Upper lobe of left lung (tissue), 6 donors: ENCODE results near the gene RASA3. TPM values are rescaled to one million over a fixed set of nuclear protein-coding genes. Genes with fewer than 3 reads are reported as not detected.

Experiments
- ATAC-seq, 2 donors: fragments of 200-7000 bp; cut with Tn5 transposase; one replicate each; pipeline ENCODE4 v1.9.1; 2022; ENCODE audit warnings: mild to moderate bottlenecking in 2 of 2, moderate library complexity in 2 of 2; ENCODE audit not compliant: low FRiP score in 2 of 2
- DNase-seq, 2 donors: peaks; one replicate each; pipeline ENCODE4 v3.0.0-alpha.2; 2019 to 2020
- H3K27ac ChIP-seq, 4 donors: fragments of 200-600 bp; sonication (generic); one replicate each; pipeline ENCODE4 v1.5.1; 2016 to 2019
- H3K27me3 ChIP-seq, 4 donors: fragments of 200-600 bp; sonication (generic); one replicate each; pipeline ENCODE4 v1.5.1; 2017 to 2019
- H3K36me3 ChIP-seq, 4 donors: fragments of 200-600 bp; sonication (generic); one replicate each; pipeline ENCODE4 v1.5.1; 2016 to 2019
- H3K4me1 ChIP-seq, 4 donors: fragments of 200-600 bp; sonication (generic); one replicate each; pipeline ENCODE4 v1.5.1; 2018 to 2019
- H3K4me3 ChIP-seq, 4 donors: fragments of 200-600 bp; sonication (generic); one replicate each; pipeline ENCODE4 v1.5.1; 2017 to 2019; ENCODE audit warnings: mild to moderate bottlenecking in 2 of 4, moderate library complexity in 1 of 4
- H3K9me3 ChIP-seq, 4 donors: fragments of 200-600 bp; sonication (generic); one replicate each; pipeline ENCODE4 v1.5.1; 2018 to 2019
- CTCF ChIP-seq, 6 experiments: fragments of 450-650 bp in 4 of 6; fragments of 200-600 bp in 2 of 6; sonication (generic) in 2 of 6; IDR thresholded peaks; one replicate each; pipeline ENCODE4 v1.5.1; 2016 to 2019; ENCODE audit warnings: antibody characterized with exemption in 6 of 6
- EP300 ChIP-seq, 4 donors: sonication (generic); formaldehyde crosslinking; IDR thresholded peaks; one replicate each; pipeline ENCODE4 v1.5.1; 2017; ENCODE audit warnings: antibody characterized with exemption in 4 of 4, control low read depth in 2 of 4
- POLR2A ChIP-seq, 4 donors: fragments of 450-650 bp; IDR thresholded peaks; one replicate each; pipeline ENCODE4 v1.5.1; 2016 to 2017; ENCODE audit warnings: antibody characterized with exemption in 4 of 4, mild to moderate bottlenecking in 2 of 4
- POLR2AphosphoS5 ChIP-seq, 2 donors: sonication (generic); formaldehyde crosslinking; IDR thresholded peaks; one replicate each; pipeline ENCODE4 v1.5.1; 2017; ENCODE audit warnings: antibody characterized with exemption in 2 of 2
- WGBS, 2 donors: methylation state at CpG; one replicate each; pipeline ENCODE4 v1.1.5; 2017 to 2018; 5-methylcytosine and 5-hydroxymethylcytosine counted together
- total RNA-seq, 6 donors: library from RNA; depleted of rRNA in 4 of 6; stranded (reverse); fragments of >200 nt in 4 of 6; gene quantifications; one replicate each; pipeline versions ENCODE4 v1.1.0 to v1.2.1, GENCODE V29; 2016 to 2021
- donor health status: DM: no; HTN: no; CAD: no; lungs with moderate emphysema.
- donor health status: DM: no; HTN: yes; CAD: no; lungs with severe emphysema.

The RASA3 gene
- total RNA-seq, 6 donors from 2014 or later, result 11.4 to 52.4 (median 18.4) TPM

DNA sequence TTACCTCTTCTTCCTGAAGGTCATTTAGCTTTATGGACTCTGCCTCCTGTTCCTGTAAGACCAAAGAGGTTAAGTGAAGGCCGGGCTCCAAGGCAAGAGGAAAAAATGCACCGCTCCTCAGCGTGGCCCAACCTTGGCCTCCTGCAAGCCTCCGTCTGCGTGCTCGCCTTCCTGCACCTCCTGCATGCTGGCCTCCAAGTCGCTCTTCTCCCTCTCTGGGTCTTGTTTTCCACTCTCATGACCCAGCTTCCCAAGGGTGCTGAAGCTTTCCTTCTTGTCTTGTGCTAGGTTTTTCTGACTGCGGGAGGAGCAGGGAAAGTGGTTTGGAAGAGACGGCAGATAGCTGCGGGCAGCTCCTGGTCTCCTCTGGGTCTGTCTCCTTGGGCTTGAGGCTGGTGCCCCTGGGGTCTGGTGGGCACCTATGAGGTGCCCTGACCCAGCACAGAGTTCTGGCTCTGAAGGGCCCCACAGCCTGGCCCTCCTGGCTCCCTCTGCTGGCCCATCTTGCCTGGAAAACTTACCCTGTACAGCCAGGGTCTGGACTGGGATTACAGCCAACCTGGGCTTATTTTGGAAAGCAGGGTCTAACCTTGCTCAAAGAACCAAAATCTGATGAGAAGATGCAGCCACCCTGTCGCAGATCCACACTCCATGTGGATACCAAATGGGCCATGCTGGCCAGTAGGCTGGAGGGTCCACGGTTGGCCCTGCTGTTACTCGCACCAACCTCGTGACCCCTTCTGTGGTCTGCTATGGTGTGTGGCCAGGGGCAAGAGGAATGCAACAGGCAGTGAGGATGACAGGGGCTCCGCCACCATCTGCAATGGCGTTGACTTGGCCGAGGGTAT, 163.7 kb downstream of the RASA3 start:
- Histone ChIP-seq H3K27me3 (no peaks in the 10 kb centered on the region), H3K27ac (peak overlapping the region in 1 of 4 donors; percentile 81), H3K4me1 (peaks cover 0 to 12% (median 5%) of the 10 kb centered on the region in 4 donors), H3K36me3 (peaks cover 0 to 6% (median 0%) of the 10 kb centered on the region in 4 donors), H3K9me3 (no peaks in the 10 kb centered on the region), H3K4me3 (no peak overlapping the region)
- no peak for DNase-seq
- 91 to 97% methylated on average over 13 to 17 of the region's 17 CpGs for WGBS, 2 donors
- TF ChIP-seq CTCF (IDR thresholded peaks at IDR 0.05) (no peak), POLR2A (IDR thresholded peaks at IDR 0.05) (no peak), POLR2AphosphoS5 (IDR thresholded peaks at IDR 0.05) (no peak), EP300 (IDR thresholded peaks at IDR 0.05) (no peak)
- ATAC-seq, result no peak

- DNase-seq (peak in 1 of 2 donors; percentile 56), ATAC-seq (no peak)
- no peak for TF ChIP-seq EP300 (IDR thresholded peaks at IDR 0.05)
- TF ChIP-seq POLR2A (IDR thresholded peaks at IDR 0.05), result no peak
- TF ChIP-seq CTCF (IDR thresholded peaks at IDR 0.05), result no peak
- TF ChIP-seq POLR2AphosphoS5 (IDR thresholded peaks at IDR 0.05), result no peak
- WGBS, 2 donors, result 89 to 94% methylated on average over 11 to 20 of the region's 20 CpGs
- Histone ChIP-seq H3K27me3 (no peaks in the 10 kb centered on the region), H3K9me3 (no peaks in the 10 kb centered on the region), H3K4me1 (peaks cover 0 to 12% (median 5%) of the 10 kb centered on the region in 4 donors), H3K36me3 (no peaks in the 10 kb centered on the region), H3K4me3 (no peak overlapping the region), H3K27ac (no peak overlapping the region)
Observed at GRCh38 chr13:113967729-113968462, 164.5 kb downstream of the RASA3 start.

GRCh38 chr13:113967206-113967720, 165.2 kb downstream of the RASA3 start:
- TF ChIP-seq POLR2A (IDR thresholded peaks at IDR 0.05) (no peak), CTCF (IDR thresholded peaks at IDR 0.05) (no peak), POLR2AphosphoS5 (IDR thresholded peaks at IDR 0.05) (no peak)
- Histone ChIP-seq H3K4me1 (peaks cover 0 to 12% (median 5%) of the 10 kb centered on the region in 4 donors), H3K36me3 (no peaks in the 10 kb centered on the region), H3K27ac (no peak overlapping the region), H3K27me3 (no peaks in the 10 kb centered on the region), H3K4me3 (no peak overlapping the region), H3K9me3 (no peaks in the 10 kb centered on the region)
- DNase-seq, result no peak
- ATAC-seq, result no peak
- 96% methylated on average over 5 to 9 of the region's 9 CpGs for WGBS, 2 donors

- H3K36me3 ChIP-seq, result no peaks in the 10 kb centered on the region
- peaks cover 0 to 5% (median 3%) of the 10 kb centered on the region in 4 donors for H3K4me1 ChIP-seq
- DNase-seq (no peak), ATAC-seq (no peak)
- H3K4me3 ChIP-seq, result no peak overlapping the region
- H3K27me3 ChIP-seq, result no peaks in the 10 kb centered on the region
- 94 to 97% methylated on average over 5 of the region's 5 CpGs for WGBS, 2 donors
- H3K27ac ChIP-seq, result no peak overlapping the region
- no peaks in the 10 kb centered on the region for H3K9me3 ChIP-seq
- TF ChIP-seq EP300 (IDR thresholded peaks at IDR 0.05), result no peak
- no peak for TF ChIP-seq POLR2A (IDR thresholded peaks at IDR 0.05)
- TF ChIP-seq POLR2AphosphoS5 (IDR thresholded peaks at IDR 0.05), result no peak
- TF ChIP-seq CTCF (IDR thresholded peaks at IDR 0.05), result no peak
Observed at GRCh38 chr13:113965968-113966884, 166.2 kb downstream of the RASA3 start.
